ENCODE data around the gene ACYP1.

DNA sequence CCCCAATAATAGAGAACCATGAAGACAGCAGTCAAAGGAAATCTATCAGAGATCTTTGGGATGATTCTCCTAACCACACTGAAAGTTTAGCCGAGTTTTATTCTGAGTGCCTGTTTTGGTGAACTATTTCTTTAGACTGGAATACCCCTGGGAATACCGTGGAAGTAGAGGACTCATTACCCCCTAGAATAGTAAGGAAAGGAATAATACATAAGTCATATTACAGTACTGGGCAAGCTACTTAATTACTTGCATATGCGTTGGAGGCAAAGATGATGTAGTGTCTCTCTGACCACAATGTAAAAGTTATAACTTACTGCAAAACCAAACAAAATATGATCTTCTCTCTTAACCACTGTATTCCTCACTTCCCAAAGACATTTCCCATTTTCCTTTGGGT lies 31.1 kb upstream of the ACYP1 start:
- TF ChIP-seq, protein P1, sequence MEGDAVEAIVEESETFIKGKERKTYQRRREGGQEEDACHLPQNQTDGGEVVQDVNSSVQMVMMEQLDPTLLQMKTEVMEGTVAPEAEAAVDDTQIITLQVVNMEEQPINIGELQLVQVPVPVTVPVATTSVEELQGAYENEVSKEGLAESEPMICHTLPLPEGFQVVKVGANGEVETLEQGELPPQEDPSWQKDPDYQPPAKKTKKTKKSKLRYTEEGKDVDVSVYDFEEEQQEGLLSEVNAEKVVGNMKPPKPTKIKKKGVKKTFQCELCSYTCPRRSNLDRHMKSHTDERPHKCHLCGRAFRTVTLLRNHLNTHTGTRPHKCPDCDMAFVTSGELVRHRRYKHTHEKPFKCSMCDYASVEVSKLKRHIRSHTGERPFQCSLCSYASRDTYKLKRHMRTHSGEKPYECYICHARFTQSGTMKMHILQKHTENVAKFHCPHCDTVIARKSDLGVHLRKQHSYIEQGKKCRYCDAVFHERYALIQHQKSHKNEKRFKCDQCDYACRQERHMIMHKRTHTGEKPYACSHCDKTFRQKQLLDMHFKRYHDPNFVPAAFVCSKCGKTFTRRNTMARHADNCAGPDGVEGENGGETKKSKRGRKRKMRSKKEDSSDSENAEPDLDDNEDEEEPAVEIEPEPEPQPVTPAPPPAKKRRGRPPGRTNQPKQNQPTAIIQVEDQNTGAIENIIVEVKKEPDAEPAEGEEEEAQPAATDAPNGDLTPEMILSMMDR (conservative IDR thresholded peaks at IDR 0.05 in 1 of 2, IDR thresholded peaks at IDR 0.05 in 1 of 2; ENCODE audit: extremely low read depth in 1 of 2, insufficient read depth in 1 of 2, low read depth in 1 of 2, low read length in 2 of 2): no peak
- TF ChIP-seq EZH2 (IDR thresholded peaks at IDR 0.05; ENCODE audit: borderline replicate concordance, low read length): no peak

All from mammary epithelial cell (primary cell).